Dermis blood vessel endothelial cell (primary cell): ENCODE results near the gene BTD. TPM values are rescaled to one million over a fixed set of nuclear protein-coding genes. Genes with fewer than 3 reads are reported as not detected.
A peak's percentile ranks its signal among the peaks of the same experiment; 100 is the strongest.
"Not testable (repeated sequence)": the region's sequence is repeated elsewhere in the genome, so short reads cannot be mapped to it uniquely, and the experiment has no call there.

Experiments
- DNase-seq: peaks from one replicate; pipeline ENCODE4 v3.0.0; 2010
- total RNA-seq: library from RNA; depleted of rRNA; stranded (reverse); fragments of >200 nt; gene quantifications from 2 replicates; pipeline ENCODE4 v1.2.3, GENCODE V29; 2014

Gene BTD
- total RNA-seq, 1 donor from 2014 or later = 49.2 TPM

GRCh38 chr3:15606434-15606891, 4.9 kb downstream of the BTD start:
- peak; percentile 54 for DNase-seq

GRCh38 chr3:15610082-15610759, 8.7 kb downstream of the BTD start:
- DNase-seq = no peak

GRCh38 chr3:15611018-15611417, 9.5 kb downstream of the BTD start:
- no peak for DNase-seq

GRCh38 chr3:15612001-15612400, 10.5 kb downstream of the BTD start:
- no peak for DNase-seq

GRCh38 chr3:15614958-15615357, 13.4 kb downstream of the BTD start:
- DNase-seq = no peak

GRCh38 chr3:15616053-15616452, 14.5 kb downstream of the BTD start:
- peak; percentile 38 for DNase-seq

GRCh38 chr3:15619659-15620464, 18.3 kb downstream of the BTD start:
- not testable (repeated sequence) for DNase-seq

GRCh38 chr3:15623535-15624440, 22.2 kb downstream of the BTD start:
- no peak for DNase-seq

- no peak for DNase-seq
These were observed 27.4 kb downstream of the BTD start for GRCh38 chr3:15628967-15629366.

GRCh38 chr3:15629860-15630597, 28.5 kb downstream of the BTD start:
- DNase-seq = peak; percentile 95

- DNase-seq = peak; percentile 93
These were observed 29.3 kb downstream of the BTD start for GRCh38 chr3:15630646-15631350.

- peak; percentile 71 for DNase-seq
These were observed 30.1 kb downstream of the BTD start for GRCh38 chr3:15631426-15632211.

GRCh38 chr3:15632212-15632580, 30.7 kb downstream of the BTD start:
- no peak for DNase-seq

- no peak for DNase-seq
These were observed 31.6 kb downstream of the BTD start for GRCh38 chr3:15633159-15633558.

- peak; percentile 36 for DNase-seq
These were observed 32.4 kb downstream of the BTD start for GRCh38 chr3:15633766-15634598.

GRCh38 chr3:15634671-15635070, 33.1 kb downstream of the BTD start:
- no peak for DNase-seq

- DNase-seq = peak; percentile 61
These were observed 33.6 kb downstream of the BTD start for GRCh38 chr3:15635121-15635661.

- peak; percentile 96 for DNase-seq
These were observed 34.6 kb downstream of the BTD start for GRCh38 chr3:15636028-15636709.
